ENCODE measurements around the gene COL5A2.

COL5A2 gene

GRCh38 chr2:189176516-189176915 is 3.0 kb downstream of the COL5A2 start:
- TF ChIP-seq CTCF (IDR thresholded peaks at IDR 0.05; ENCODE audit: low read depth, low read length, missing control alignments): no peak
- H3K4me3 ChIP-seq (replicated peaks; ENCODE audit: low read depth, low read length): peak overlapping the region; percentile 75
- no peak for DNase-seq (ENCODE audit: extremely low read depth, low read depth)

GRCh38 chr2:189175869-189176433 is 3.6 kb downstream of the COL5A2 start:
- no peak for DNase-seq (ENCODE audit: extremely low read depth, low read depth)
- no peak for TF ChIP-seq CTCF (IDR thresholded peaks at IDR 0.05; ENCODE audit: low read depth, low read length, missing control alignments)
- H3K4me3 ChIP-seq (replicated peaks; ENCODE audit: low read depth, low read length): peak overlapping the region; percentile 75

GRCh38 chr2:189171956-189172609 is 7.5 kb downstream of the COL5A2 start:
- H3K4me3 ChIP-seq (replicated peaks; ENCODE audit: low read depth, low read length): no peak overlapping the region
- TF ChIP-seq CTCF (IDR thresholded peaks at IDR 0.05; ENCODE audit: low read depth, low read length, missing control alignments): no peak
- no peak for DNase-seq (ENCODE audit: extremely low read depth, low read depth)

- H3K4me3 ChIP-seq (replicated peaks; ENCODE audit: low read depth, low read length): no peak overlapping the region
- DNase-seq (ENCODE audit: extremely low read depth, low read depth): no peak
- no peak for TF ChIP-seq CTCF (IDR thresholded peaks at IDR 0.05; ENCODE audit: low read depth, low read length, missing control alignments)
These were observed 10.6 kb downstream of the COL5A2 start for GRCh38 chr2:189168856-189169499.

- no peak for DNase-seq (ENCODE audit: extremely low read depth, low read depth)
- no peak overlapping the region for H3K4me3 ChIP-seq (replicated peaks; ENCODE audit: low read depth, low read length)
- no peak for TF ChIP-seq CTCF (IDR thresholded peaks at IDR 0.05; ENCODE audit: low read depth, low read length, missing control alignments)
These were observed 13.7 kb downstream of the COL5A2 start for GRCh38 chr2:189165656-189166380.

GRCh38 chr2:189164746-189165145 is 14.8 kb downstream of the COL5A2 start:
- TF ChIP-seq CTCF (IDR thresholded peaks at IDR 0.05; ENCODE audit: low read depth, low read length, missing control alignments): no peak
- DNase-seq (ENCODE audit: extremely low read depth, low read depth): no peak
- H3K4me3 ChIP-seq (replicated peaks; ENCODE audit: low read depth, low read length): no peak overlapping the region

Data from HFF-Myc (cell line).